ENCODE data around the gene NKX1-1.

DNA sequence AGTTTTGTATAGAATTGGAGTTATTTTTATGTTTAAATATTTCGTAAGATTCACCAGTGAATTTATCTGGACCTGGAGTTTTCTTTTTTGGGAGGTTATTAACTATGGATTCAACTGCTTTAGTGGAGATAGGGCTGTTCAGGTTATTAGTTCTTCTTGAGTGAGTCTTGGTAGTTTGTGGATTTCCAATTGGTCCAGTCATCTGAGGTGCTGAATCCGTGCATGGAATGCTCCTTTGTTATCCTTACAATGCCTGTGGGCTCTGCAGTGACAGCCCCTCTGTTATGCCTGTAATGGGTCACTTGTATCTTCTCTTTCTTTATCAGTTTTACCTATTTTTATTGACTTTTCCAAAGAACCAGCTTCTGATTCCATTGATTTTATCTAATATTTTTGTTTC lies 15.4 kb upstream of the NKX1-1 start:
- TF ChIP-seq, protein P1, sequence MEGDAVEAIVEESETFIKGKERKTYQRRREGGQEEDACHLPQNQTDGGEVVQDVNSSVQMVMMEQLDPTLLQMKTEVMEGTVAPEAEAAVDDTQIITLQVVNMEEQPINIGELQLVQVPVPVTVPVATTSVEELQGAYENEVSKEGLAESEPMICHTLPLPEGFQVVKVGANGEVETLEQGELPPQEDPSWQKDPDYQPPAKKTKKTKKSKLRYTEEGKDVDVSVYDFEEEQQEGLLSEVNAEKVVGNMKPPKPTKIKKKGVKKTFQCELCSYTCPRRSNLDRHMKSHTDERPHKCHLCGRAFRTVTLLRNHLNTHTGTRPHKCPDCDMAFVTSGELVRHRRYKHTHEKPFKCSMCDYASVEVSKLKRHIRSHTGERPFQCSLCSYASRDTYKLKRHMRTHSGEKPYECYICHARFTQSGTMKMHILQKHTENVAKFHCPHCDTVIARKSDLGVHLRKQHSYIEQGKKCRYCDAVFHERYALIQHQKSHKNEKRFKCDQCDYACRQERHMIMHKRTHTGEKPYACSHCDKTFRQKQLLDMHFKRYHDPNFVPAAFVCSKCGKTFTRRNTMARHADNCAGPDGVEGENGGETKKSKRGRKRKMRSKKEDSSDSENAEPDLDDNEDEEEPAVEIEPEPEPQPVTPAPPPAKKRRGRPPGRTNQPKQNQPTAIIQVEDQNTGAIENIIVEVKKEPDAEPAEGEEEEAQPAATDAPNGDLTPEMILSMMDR (IDR thresholded peaks at IDR 0.05; ENCODE audit: low read length), result no peak
- TF ChIP-seq EZH2 (optimal IDR thresholded peaks at IDR 0.05; ENCODE audit: low read depth, low read length), result no peak

All from MM.1S (cell line).